Measurements from ENCODE around the gene NCOA3. TPM values are rescaled to one million over a fixed set of nuclear protein-coding genes. Genes with fewer than 3 reads are reported as not detected.

NCOA3 gene
- polyA plus RNA-seq, 1 of the 3 experiments (the other 2 are of a cell fraction): 5.8 TPM

DNA sequence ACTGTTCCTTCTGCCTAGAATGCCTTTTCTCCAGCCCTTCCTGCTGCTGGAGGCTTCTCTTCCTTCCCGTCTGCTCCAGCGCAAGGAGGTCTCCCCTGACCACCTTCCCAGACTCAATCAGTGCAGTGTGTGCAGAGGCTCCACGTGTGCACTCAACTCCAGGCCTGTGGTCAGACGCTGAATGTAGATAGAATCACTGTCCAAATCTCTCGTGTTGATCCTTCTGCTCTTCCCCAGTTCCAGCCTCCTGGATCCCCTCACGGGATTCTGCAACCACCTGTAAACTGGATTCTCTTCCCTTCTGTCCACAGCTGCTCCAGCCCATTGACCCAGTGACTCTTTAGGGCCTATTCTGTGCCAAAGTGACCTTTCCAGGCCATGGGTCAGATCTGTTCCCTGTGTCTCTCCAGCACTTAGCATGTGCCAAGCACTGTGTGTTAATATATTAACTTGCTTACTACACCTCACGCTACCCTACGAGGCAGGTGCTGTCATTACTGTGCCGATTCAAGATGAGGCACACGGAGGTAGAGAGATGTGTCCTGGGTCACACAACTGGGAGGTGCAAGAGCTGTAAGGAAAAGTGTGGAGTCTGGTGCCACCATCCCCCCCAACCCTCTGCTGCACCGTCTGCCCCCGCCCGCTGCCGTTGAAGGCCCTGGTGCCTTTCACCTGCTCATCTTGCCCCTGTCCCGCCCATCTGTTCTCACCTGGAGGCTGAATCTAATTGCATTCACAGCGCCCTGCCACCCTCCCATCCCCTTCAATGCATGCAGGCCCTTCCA is 171.4 kb downstream of the NCOA3 start:
- 86% methylated on average over 16 of the region's 16 CpGs for WGBS (ENCODE audit: low lambda C conversion rate)
- no peak for DNase-seq
- Histone ChIP-seq H3K27me3 (ENCODE audit: insufficient read depth) (no peaks in the 10 kb centered on the region), H4K20me1 (ENCODE audit: insufficient read depth) (no peaks in the 10 kb centered on the region), H3K4me3 (ENCODE audit: low read depth in 2 of 2, low read length in 1 of 2) (no peak overlapping the region), H3K4me2 (no peak overlapping the region), H3K4me1 (ENCODE audit: control insufficient read depth in 1 of 2, insufficient read depth in 2 of 2, low read depth in 1 of 2, low read length in 1 of 2) (no peaks in the 10 kb centered on the region; a peak in 1 of 4 replicates), H3K36me3 (replicated peaks in 1 of 2; ENCODE audit: control insufficient read depth in 1 of 2, insufficient read depth in 2 of 2, low read length in 1 of 2) (peaks cover 0 to 5% of the 10 kb centered on the region in 2 experiments), H2AFZ (ENCODE audit: low read depth) (no peak overlapping the region), H3K27ac (ENCODE audit: low read depth in 2 of 2, low read length in 1 of 2) (no peak overlapping the region), H3K79me2 (ENCODE audit: insufficient read depth) (no peaks in the 10 kb centered on the region), H3K9me2 (no peaks in the 10 kb centered on the region), H3K9ac (no peak overlapping the region), H3K9me3 (no peaks in the 10 kb centered on the region), H3F3A (replicated peaks; ENCODE audit: insufficient read depth) (no peaks in the 10 kb centered on the region)
- CTCF ChIA-PET: interaction anchor here (1.0 to 24.9 kb wide), 4 partner anchors 10 to 950 kb away, joined by 4 to 437 read pairs (median 20); no protein-coding TSS in a partner anchor
- POLR2A ChIA-PET: no interaction called here
- TF ChIP-seq RAD21 (IDR thresholded peaks at IDR 0.05; ENCODE audit: low read length) (no peak), EZH2phosphoT487 (IDR thresholded peaks at IDR 0.05; ENCODE audit: borderline replicate concordance, low read depth) (no peak), TAF1 (IDR thresholded peaks at IDR 0.05; ENCODE audit: borderline replicate concordance, low read depth, low read length) (no peak), POLR2AphosphoS5 (IDR thresholded peaks at IDR 0.05; ENCODE audit: low read depth, low read length) (no peak), SIN3A (IDR thresholded peaks at IDR 0.05; ENCODE audit: borderline replicate concordance, low read depth, low read length) (no peak), RFX5 (IDR thresholded peaks at IDR 0.05; ENCODE audit: low read length) (no peak), FOXJ3 (CRISPR knock-in tag; IDR thresholded peaks at IDR 0.05) (no peak), FOXM1 (IDR thresholded peaks at IDR 0.05; ENCODE audit: low read depth) (no peak), GATA2 (CRISPR knock-in tag; IDR thresholded peaks at IDR 0.05) (no peak), JUND (IDR thresholded peaks at IDR 0.05) (no peak)
- TF ChIP-seq, protein P1, sequence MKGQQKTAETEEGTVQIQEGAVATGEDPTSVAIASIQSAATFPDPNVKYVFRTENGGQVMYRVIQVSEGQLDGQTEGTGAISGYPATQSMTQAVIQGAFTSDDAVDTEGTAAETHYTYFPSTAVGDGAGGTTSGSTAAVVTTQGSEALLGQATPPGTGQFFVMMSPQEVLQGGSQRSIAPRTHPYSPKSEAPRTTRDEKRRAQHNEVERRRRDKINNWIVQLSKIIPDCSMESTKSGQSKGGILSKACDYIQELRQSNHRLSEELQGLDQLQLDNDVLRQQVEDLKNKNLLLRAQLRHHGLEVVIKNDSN (IDR thresholded peaks at IDR 0.05; ENCODE audit: borderline replicate concordance, low read depth): no peak
- TF ChIP-seq, protein P2, sequence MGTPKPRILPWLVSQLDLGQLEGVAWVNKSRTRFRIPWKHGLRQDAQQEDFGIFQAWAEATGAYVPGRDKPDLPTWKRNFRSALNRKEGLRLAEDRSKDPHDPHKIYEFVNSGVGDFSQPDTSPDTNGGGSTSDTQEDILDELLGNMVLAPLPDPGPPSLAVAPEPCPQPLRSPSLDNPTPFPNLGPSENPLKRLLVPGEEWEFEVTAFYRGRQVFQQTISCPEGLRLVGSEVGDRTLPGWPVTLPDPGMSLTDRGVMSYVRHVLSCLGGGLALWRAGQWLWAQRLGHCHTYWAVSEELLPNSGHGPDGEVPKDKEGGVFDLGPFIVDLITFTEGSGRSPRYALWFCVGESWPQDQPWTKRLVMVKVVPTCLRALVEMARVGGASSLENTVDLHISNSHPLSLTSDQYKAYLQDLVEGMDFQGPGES (IDR thresholded peaks at IDR 0.05; ENCODE audit: low read depth, low read length): no peak
- TF ChIP-seq, protein P3, sequence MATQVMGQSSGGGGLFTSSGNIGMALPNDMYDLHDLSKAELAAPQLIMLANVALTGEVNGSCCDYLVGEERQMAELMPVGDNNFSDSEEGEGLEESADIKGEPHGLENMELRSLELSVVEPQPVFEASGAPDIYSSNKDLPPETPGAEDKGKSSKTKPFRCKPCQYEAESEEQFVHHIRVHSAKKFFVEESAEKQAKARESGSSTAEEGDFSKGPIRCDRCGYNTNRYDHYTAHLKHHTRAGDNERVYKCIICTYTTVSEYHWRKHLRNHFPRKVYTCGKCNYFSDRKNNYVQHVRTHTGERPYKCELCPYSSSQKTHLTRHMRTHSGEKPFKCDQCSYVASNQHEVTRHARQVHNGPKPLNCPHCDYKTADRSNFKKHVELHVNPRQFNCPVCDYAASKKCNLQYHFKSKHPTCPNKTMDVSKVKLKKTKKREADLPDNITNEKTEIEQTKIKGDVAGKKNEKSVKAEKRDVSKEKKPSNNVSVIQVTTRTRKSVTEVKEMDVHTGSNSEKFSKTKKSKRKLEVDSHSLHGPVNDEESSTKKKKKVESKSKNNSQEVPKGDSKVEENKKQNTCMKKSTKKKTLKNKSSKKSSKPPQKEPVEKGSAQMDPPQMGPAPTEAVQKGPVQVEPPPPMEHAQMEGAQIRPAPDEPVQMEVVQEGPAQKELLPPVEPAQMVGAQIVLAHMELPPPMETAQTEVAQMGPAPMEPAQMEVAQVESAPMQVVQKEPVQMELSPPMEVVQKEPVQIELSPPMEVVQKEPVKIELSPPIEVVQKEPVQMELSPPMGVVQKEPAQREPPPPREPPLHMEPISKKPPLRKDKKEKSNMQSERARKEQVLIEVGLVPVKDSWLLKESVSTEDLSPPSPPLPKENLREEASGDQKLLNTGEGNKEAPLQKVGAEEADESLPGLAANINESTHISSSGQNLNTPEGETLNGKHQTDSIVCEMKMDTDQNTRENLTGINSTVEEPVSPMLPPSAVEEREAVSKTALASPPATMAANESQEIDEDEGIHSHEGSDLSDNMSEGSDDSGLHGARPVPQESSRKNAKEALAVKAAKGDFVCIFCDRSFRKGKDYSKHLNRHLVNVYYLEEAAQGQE (IDR thresholded peaks at IDR 0.05; ENCODE audit: low read depth, low read length): no peak
- TF ChIP-seq, protein P4, sequence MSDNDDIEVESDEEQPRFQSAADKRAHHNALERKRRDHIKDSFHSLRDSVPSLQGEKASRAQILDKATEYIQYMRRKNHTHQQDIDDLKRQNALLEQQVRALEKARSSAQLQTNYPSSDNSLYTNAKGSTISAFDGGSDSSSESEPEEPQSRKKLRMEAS (IDR thresholded peaks at IDR 0.05; ENCODE audit: low read depth): no peak

Data from SK-N-SH (cell line).